ENCODE measurements around the gene XPR1. TPM values are rescaled to one million over a fixed set of nuclear protein-coding genes. Genes with fewer than 3 reads are reported as not detected.
A peak's percentile ranks its signal among the peaks of the same experiment; 100 is the strongest.

The XPR1 gene
- total RNA-seq, 1 donor from 2014 or later, result 46.7 TPM

- H3K36me3 Mint-ChIP-seq (ENCODE audit: low read depth), result peaks cover 7% of the 10 kb centered on the region
- no peaks in the 10 kb centered on the region for H3K9me3 Mint-ChIP-seq
- no peak overlapping the region for H3K27ac Mint-ChIP-seq (ENCODE audit: unreplicated experiment)
- H3K4me3 Mint-ChIP-seq, result no peak overlapping the region
- peak; percentile 44 for DNase-seq (ENCODE audit: low read depth, low spot score)
- peaks cover 12% of the 10 kb centered on the region for H3K4me1 Mint-ChIP-seq
- no peaks in the 10 kb centered on the region for H3K27me3 Mint-ChIP-seq (ENCODE audit: low read depth)
- peak; percentile 87 for TF ChIP-seq CTCF (conservative IDR thresholded peaks at IDR 0.05)
These were observed 231.4 kb downstream of the XPR1 start for GRCh38 chr1:180863158-180863775.

- H3K4me3 Mint-ChIP-seq, result no peak overlapping the region
- H3K27me3 Mint-ChIP-seq (ENCODE audit: low read depth), result no peaks in the 10 kb centered on the region
- H3K36me3 Mint-ChIP-seq (ENCODE audit: low read depth), result peaks cover 3% of the 10 kb centered on the region
- H3K27ac Mint-ChIP-seq (ENCODE audit: unreplicated experiment), result peak overlapping the region; percentile 22
- no peaks in the 10 kb centered on the region for H3K9me3 Mint-ChIP-seq
- H3K4me1 Mint-ChIP-seq, result peaks cover 5% of the 10 kb centered on the region
- no peak for DNase-seq (ENCODE audit: low read depth, low spot score)
- peak; percentile 74 for TF ChIP-seq CTCF (conservative IDR thresholded peaks at IDR 0.05)
These were observed 250.1 kb downstream of the XPR1 start for GRCh38 chr1:180881806-180882509.

- H3K4me1 Mint-ChIP-seq, result peaks cover 5% of the 10 kb centered on the region
- no peaks in the 10 kb centered on the region for H3K27me3 Mint-ChIP-seq (ENCODE audit: low read depth)
- no peak overlapping the region for H3K27ac Mint-ChIP-seq (ENCODE audit: unreplicated experiment)
- no peaks in the 10 kb centered on the region for H3K9me3 Mint-ChIP-seq
- H3K4me3 Mint-ChIP-seq, result no peak overlapping the region
- peaks cover 3% of the 10 kb centered on the region for H3K36me3 Mint-ChIP-seq (ENCODE audit: low read depth)
- no peak for DNase-seq (ENCODE audit: low read depth, low spot score)
- TF ChIP-seq CTCF (conservative IDR thresholded peaks at IDR 0.05), result no peak
These were observed 252.9 kb downstream of the XPR1 start for GRCh38 chr1:180884588-180885300.

GRCh38 chr1:180886338-180886737 is 254.5 kb downstream of the XPR1 start:
- H3K36me3 Mint-ChIP-seq (ENCODE audit: low read depth), result peaks cover 3% of the 10 kb centered on the region
- H3K4me1 Mint-ChIP-seq, result peaks cover 5% of the 10 kb centered on the region
- DNase-seq (ENCODE audit: low read depth, low spot score), result no peak
- TF ChIP-seq CTCF (conservative IDR thresholded peaks at IDR 0.05), result no peak
- no peaks in the 10 kb centered on the region for H3K9me3 Mint-ChIP-seq
- H3K27me3 Mint-ChIP-seq (ENCODE audit: low read depth), result no peaks in the 10 kb centered on the region
- no peak overlapping the region for H3K4me3 Mint-ChIP-seq
- no peak overlapping the region for H3K27ac Mint-ChIP-seq (ENCODE audit: unreplicated experiment)

GRCh38 chr1:180887841-180888240 is 256.0 kb downstream of the XPR1 start:
- DNase-seq (ENCODE audit: low read depth, low spot score), result no peak

More at GRCh38 chr1:180887841-180888240, 256.0 kb downstream of the XPR1 start:
- Mint-ChIP-seq H3K4me3 (no peak overlapping the region), H3K27me3 (ENCODE audit: low read depth) (no peaks in the 10 kb centered on the region), H3K9me3 (no peaks in the 10 kb centered on the region), H3K4me1 (no peaks in the 10 kb centered on the region), H3K36me3 (ENCODE audit: low read depth) (peaks cover 3% of the 10 kb centered on the region), H3K27ac (ENCODE audit: unreplicated experiment) (no peak overlapping the region)
- TF ChIP-seq CTCF (conservative IDR thresholded peaks at IDR 0.05), result no peak

Measured in neural crest cell (in vitro differentiated cells).